Type B pancreatic cell (in vitro differentiated cells): ENCODE data around the gene CHCHD6. TPM values are rescaled to one million over a fixed set of nuclear protein-coding genes. Genes with fewer than 3 reads are reported as not detected.

Experiments used
- DNase-seq: peaks from one replicate; pipeline ENCODE4 v3.0.0; 2021; ENCODE audit warnings: mixed read lengths; ENCODE audit not compliant: unreplicated experiment; ENCODE audit errors: extremely low spot score
- H3K27ac Mint-ChIP-seq: 2 replicates; pipeline ENCODE4 v1.8.0; 2021; ENCODE audit warnings: mild to moderate bottlenecking, mixed read lengths
- H3K27me3 Mint-ChIP-seq: 2 replicates; pipeline ENCODE4 v1.8.0; 2021; ENCODE audit warnings: mixed read lengths
- H3K36me3 Mint-ChIP-seq: 2 replicates; pipeline ENCODE4 v1.8.0; 2021; ENCODE audit warnings: mixed read lengths
- H3K4me1 Mint-ChIP-seq: one replicate; pipeline ENCODE4 v1.8.0; 2021; ENCODE audit warnings: mixed read lengths; ENCODE audit not compliant: unreplicated experiment
- H3K4me3 Mint-ChIP-seq: 2 replicates; pipeline ENCODE4 v1.8.0; 2021; ENCODE audit warnings: mild to moderate bottlenecking, mixed read lengths
- H3K9me3 Mint-ChIP-seq: 2 replicates; pipeline ENCODE4 v1.8.0; 2021; ENCODE audit warnings: mixed read lengths
- CTCF ChIP-seq: fragments of 200-600 bp; sonication (generic); conservative IDR thresholded peaks from 2 replicates; pipeline ENCODE4 v1.5.0; 2021; ENCODE audit warnings: antibody characterized with exemption, mild to moderate bottlenecking
- total RNA-seq: library from RNA; stranded (reverse); gene quantifications from 2 replicates; pipeline ENCODE4 v1.2.1, GENCODE V29; 2021; ENCODE audit warnings: low replicate concordance

CHCHD6 gene
- total RNA-seq, 1 donor from 2014 or later, result 17.5 TPM

GRCh38 chr3:126895178-126896066 lies 191.4 kb downstream of the CHCHD6 start:
- H3K36me3 Mint-ChIP-seq, result peaks cover 8% of the 10 kb centered on the region
- H3K4me1 Mint-ChIP-seq, result peaks cover 21% of the 10 kb centered on the region
- no peaks in the 10 kb centered on the region for H3K9me3 Mint-ChIP-seq
- no peak for TF ChIP-seq CTCF
- H3K27me3 Mint-ChIP-seq, result no peaks in the 10 kb centered on the region
- DNase-seq, result no peak
- H3K4me3 Mint-ChIP-seq, result no peak overlapping the region
- no peak overlapping the region for H3K27ac Mint-ChIP-seq

GRCh38 chr3:126896067-126896441 lies 192.0 kb downstream of the CHCHD6 start:
- no peaks in the 10 kb centered on the region for H3K9me3 Mint-ChIP-seq
- H3K27ac Mint-ChIP-seq, result no peak overlapping the region

GRCh38 chr3:126896968-126897367 lies 192.9 kb downstream of the CHCHD6 start:
- Mint-ChIP-seq H3K27ac (no peak overlapping the region), H3K9me3 (no peaks in the 10 kb centered on the region), H3K4me3 (no peak overlapping the region), H3K36me3 (peaks cover 3% of the 10 kb centered on the region), H3K4me1 (peaks cover 21% of the 10 kb centered on the region), H3K27me3 (no peaks in the 10 kb centered on the region)
- TF ChIP-seq CTCF, result no peak
- no peak for DNase-seq

More at GRCh38 chr3:126896067-126896441, 192.0 kb downstream of the CHCHD6 start:
- no peak for DNase-seq
- H3K4me1 Mint-ChIP-seq, result peaks cover 21% of the 10 kb centered on the region
- peaks cover 5% of the 10 kb centered on the region for H3K36me3 Mint-ChIP-seq
- H3K4me3 Mint-ChIP-seq, result no peak overlapping the region
- no peak for TF ChIP-seq CTCF
- H3K27me3 Mint-ChIP-seq, result no peaks in the 10 kb centered on the region

GRCh38 chr3:126897943-126898342 lies 193.9 kb downstream of the CHCHD6 start:
- no peak for TF ChIP-seq CTCF
- Mint-ChIP-seq H3K27me3 (no peaks in the 10 kb centered on the region), H3K27ac (no peak overlapping the region), H3K36me3 (peaks cover 3% of the 10 kb centered on the region), H3K4me1 (peaks cover 21% of the 10 kb centered on the region), H3K9me3 (no peaks in the 10 kb centered on the region), H3K4me3 (no peak overlapping the region)
- no peak for DNase-seq

- Mint-ChIP-seq H3K36me3 (peaks cover 3% of the 10 kb centered on the region), H3K9me3 (no peaks in the 10 kb centered on the region), H3K27me3 (no peaks in the 10 kb centered on the region), H3K27ac (no peak overlapping the region), H3K4me1 (peaks cover 5% of the 10 kb centered on the region), H3K4me3 (no peak overlapping the region)
- TF ChIP-seq CTCF, result no peak
- no peak for DNase-seq
Measured at GRCh38 chr3:126900859-126901540, 197.0 kb downstream of the CHCHD6 start.
